HepG2 (cell line): ENCODE measurements around the gene SLC2A8. TPM values are rescaled to one million over a fixed set of nuclear protein-coding genes. Genes with fewer than 3 reads are reported as not detected.

Experiments
- ADNP ChIP-seq: sonication (generic); formaldehyde crosslinking; IDR thresholded peaks from 2 replicates; pipeline ENCODE4 v1.4.0; 2020; ENCODE audit warnings: missing genetic modification reagents
- DNMT3B ChIP-seq: conservative IDR thresholded peaks from 2 replicates; pipeline ENCODE4 v1.6.1; 2016; ENCODE audit warnings: missing biosample characterization, control low read depth
- EP300 ChIP-seq, 3 experiments: sonication (generic) in 1 of 3; formaldehyde crosslinking in 1 of 3; IDR thresholded peaks; 2 replicates each; pipeline versions ENCODE4 v1.5.1 to v1.6.1; 2011 to 2020; ENCODE audit warnings: low read depth in 2 of 3, low read length in 2 of 3, borderline replicate concordance in 1 of 3, improper control_type of control experiment in 1 of 3, mild to moderate bottlenecking in 1 of 3, missing genetic modification reagents in 1 of 3, moderate library complexity in 1 of 3
- HDAC2 ChIP-seq: sonication (generic); formaldehyde crosslinking; IDR thresholded peaks from 2 replicates; pipeline ENCODE4 v1.4.0; 2020; ENCODE audit warnings: missing genetic modification reagents
- JUN ChIP-seq: sonication (generic); formaldehyde crosslinking; IDR thresholded peaks from 2 replicates; pipeline ENCODE4 v1.4.0; 2020; ENCODE audit warnings: mild to moderate bottlenecking, missing genetic modification reagents
- KAT2B ChIP-seq: fragments of 150-350 bp; IDR thresholded peaks from 2 replicates; pipeline ENCODE4 v1.6.1; 2014; ENCODE audit warnings: low read depth, low read length, borderline replicate concordance
- KDM6A ChIP-seq: IDR thresholded peaks from 2 replicates; pipeline ENCODE4 v1.6.1; 2016; ENCODE audit warnings: low read depth
- NR2F2 ChIP-seq: IDR thresholded peaks from 2 replicates; pipeline ENCODE4 v1.6.1; 2012; ENCODE audit warnings: low read depth, inconsistent platforms, borderline replicate concordance
- PCBP1 ChIP-seq: fragments of 200-400 bp; formaldehyde crosslinking; IDR thresholded peaks from 2 replicates; pipeline ENCODE4 v1.6.1; 2017; ENCODE audit warnings: mild to moderate bottlenecking, low read depth, low read length, borderline replicate concordance
- PHB2 ChIP-seq: fragments of 450-650 bp; IDR thresholded peaks from 2 replicates; pipeline ENCODE4 v1.6.1; 2018; ENCODE audit not compliant: partially characterized antibody
- PITX1 ChIP-seq: sonication (generic); formaldehyde crosslinking; IDR thresholded peaks from 2 replicates; pipeline ENCODE4 v1.5.1; 2020; ENCODE audit warnings: mild to moderate bottlenecking, missing genetic modification reagents
- SP5 ChIP-seq: IDR thresholded peaks from 2 replicates; pipeline ENCODE4 v1.6.1; 2016; ENCODE audit warnings: low read depth, borderline replicate concordance
- TAF1 ChIP-seq: sonication (generic); formaldehyde crosslinking; IDR thresholded peaks from 2 replicates; pipeline ENCODE4 v1.4.0; 2020; ENCODE audit warnings: missing genetic modification reagents
- TCF7L2 ChIP-seq: IDR thresholded peaks from 2 replicates; pipeline ENCODE4 v1.6.1; 2011; ENCODE audit warnings: mild to moderate bottlenecking, low read depth, low read length, moderate library complexity
- USF2 ChIP-seq, 2 experiments: sonication (generic) in 1 of 2; formaldehyde crosslinking in 1 of 2; IDR thresholded peaks; 2 replicates each; pipeline versions ENCODE4 v1.5.1 to v1.6.1; 2011 to 2020; ENCODE audit warnings: borderline replicate concordance in 1 of 2, low read depth in 1 of 2, low read length in 1 of 2, mild to moderate bottlenecking in 1 of 2, missing genetic modification reagents in 1 of 2, moderate library complexity in 1 of 2
- ZBTB10 ChIP-seq: sonication (generic); formaldehyde crosslinking; IDR thresholded peaks from 2 replicates; pipeline ENCODE4 v1.4.0; 2020; ENCODE audit warnings: missing genetic modification reagents, borderline replicate concordance
- ZMYM4 ChIP-seq: sonication (generic); formaldehyde crosslinking; IDR thresholded peaks from 2 replicates; pipeline ENCODE4 v1.8.1; 2023; ENCODE audit warnings: mild to moderate bottlenecking, missing genetic modification reagents
- ZNF256 ChIP-seq: sonication (generic); formaldehyde crosslinking; conservative IDR thresholded peaks from 2 replicates; pipeline ENCODE4 v1.4.0; 2020; ENCODE audit warnings: missing genetic modification reagents
- ZNF570 ChIP-seq: sonication (generic); formaldehyde crosslinking; IDR thresholded peaks from 2 replicates; pipeline ENCODE4 v1.4.0; 2020; ENCODE audit warnings: mild to moderate bottlenecking, missing genetic modification reagents, borderline replicate concordance
- ZSCAN31 ChIP-seq: sonication (generic); formaldehyde crosslinking; IDR thresholded peaks from 2 replicates; pipeline ENCODE4 v1.5.0; 2020; ENCODE audit warnings: low read depth, mild to moderate bottlenecking, missing genetic modification reagents
- polyA plus RNA-seq, 8 experiments: library from polyadenylated mRNA; depleted of rRNA in 3 of 8; stranded (reverse) in 7 of 8; unstranded in 1 of 8; fragments of >200 nt; fragmentation: Illumina TruSeq in 4 of 8; extraction: Trizol in 4 of 8; gene quantifications; 2 replicates each; pipeline versions ENCODE4 v1.2.1 to v1.2.3, GENCODE V29; 2011 to 2016; ENCODE audit warnings: low read depth in 4 of 8, missing spikeins in 1 of 8, mixed read lengths in 1 of 8; ENCODE audit not compliant: insufficient read depth in 1 of 8
- total RNA-seq, 5 experiments: library from RNA; depleted of rRNA; stranded (reverse); fragments of >200 nt; fragmentation: Illumina TruSeq; extraction: Trizol; gene quantifications; 2 replicates each; pipeline ENCODE4 v1.2.3, GENCODE V29; 2016; ENCODE audit warnings: low read depth in 1 of 5
- TF ChIP-seq, protein P1 (sequence below): sonication (generic); formaldehyde crosslinking; IDR thresholded peaks from 2 replicates; pipeline ENCODE4 v1.4.0; 2020; ENCODE audit warnings: missing genetic modification reagents, borderline replicate concordance
- TF ChIP-seq, protein P2 (sequence below): IDR thresholded peaks from 2 replicates; pipeline ENCODE4 v1.6.1; 2016; ENCODE audit warnings: missing genetic modification reagents, missing compliant biosample characterization

Gene SLC2A8
- total and polyA plus RNA-seq, 2 of the 13 experiments (the other 11 are each of a cell fraction or from before 2014, with no cell fraction given) = 22.6 to 48.6 TPM

DNA sequence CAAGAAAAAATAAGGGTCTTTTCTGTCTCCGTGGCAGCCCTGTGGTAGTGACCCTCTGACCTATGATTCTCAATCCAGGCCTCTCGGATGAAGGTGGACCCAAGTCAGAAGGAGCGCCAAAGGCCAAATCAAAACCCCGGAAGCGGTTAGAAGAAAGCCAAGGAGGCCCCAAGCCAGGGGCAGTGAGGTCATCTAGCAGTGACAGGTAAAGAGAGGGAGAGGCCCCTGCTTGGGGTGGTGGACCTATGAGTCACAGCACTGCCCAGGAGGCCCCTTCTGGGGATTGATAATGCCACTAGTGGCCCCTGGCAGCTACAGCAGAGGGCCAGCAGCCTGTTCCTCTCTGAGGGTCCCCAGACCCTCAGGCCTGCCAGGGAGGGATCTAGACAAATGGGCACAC is 6.4 kb upstream of the SLC2A8 start (continued):
- peak; percentile 79; the same call in 1 of the 2 replicates for TF ChIP-seq TCF7L2
- TF ChIP-seq, protein P1, sequence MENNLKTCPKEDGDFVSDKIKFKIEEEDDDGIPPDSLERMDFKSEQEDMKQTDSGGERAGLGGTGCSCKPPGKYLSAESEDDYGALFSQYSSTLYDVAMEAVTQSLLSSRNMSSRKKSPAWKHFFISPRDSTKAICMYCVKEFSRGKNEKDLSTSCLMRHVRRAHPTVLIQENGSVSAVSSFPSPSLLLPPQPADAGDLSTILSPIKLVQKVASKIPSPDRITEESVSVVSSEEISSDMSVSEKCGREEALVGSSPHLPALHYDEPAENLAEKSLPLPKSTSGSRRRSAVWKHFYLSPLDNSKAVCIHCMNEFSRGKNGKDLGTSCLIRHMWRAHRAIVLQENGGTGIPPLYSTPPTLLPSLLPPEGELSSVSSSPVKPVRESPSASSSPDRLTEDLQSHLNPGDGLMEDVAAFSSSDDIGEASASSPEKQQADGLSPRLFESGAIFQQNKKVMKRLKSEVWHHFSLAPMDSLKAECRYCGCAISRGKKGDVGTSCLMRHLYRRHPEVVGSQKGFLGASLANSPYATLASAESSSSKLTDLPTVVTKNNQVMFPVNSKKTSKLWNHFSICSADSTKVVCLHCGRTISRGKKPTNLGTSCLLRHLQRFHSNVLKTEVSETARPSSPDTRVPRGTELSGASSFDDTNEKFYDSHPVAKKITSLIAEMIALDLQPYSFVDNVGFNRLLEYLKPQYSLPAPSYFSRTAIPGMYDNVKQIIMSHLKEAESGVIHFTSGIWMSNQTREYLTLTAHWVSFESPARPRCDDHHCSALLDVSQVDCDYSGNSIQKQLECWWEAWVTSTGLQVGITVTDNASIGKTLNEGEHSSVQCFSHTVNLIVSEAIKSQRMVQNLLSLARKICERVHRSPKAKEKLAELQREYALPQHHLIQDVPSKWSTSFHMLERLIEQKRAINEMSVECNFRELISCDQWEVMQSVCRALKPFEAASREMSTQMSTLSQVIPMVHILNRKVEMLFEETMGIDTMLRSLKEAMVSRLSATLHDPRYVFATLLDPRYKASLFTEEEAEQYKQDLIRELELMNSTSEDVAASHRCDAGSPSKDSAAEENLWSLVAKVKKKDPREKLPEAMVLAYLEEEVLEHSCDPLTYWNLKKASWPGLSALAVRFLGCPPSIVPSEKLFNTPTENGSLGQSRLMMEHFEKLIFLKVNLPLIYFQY (CRISPR knock-in tag) = peak; percentile 67; the same call in 1 of the 2 replicates
- TF ChIP-seq USF2 (IDR thresholded peaks at IDR 0.05; ENCODE audit: low read depth, low read length) = no peak
- no peak for TF ChIP-seq USF2 (CRISPR knock-in tag; IDR thresholded peaks at IDR 0.05; ENCODE audit: borderline replicate concordance)
- TF ChIP-seq ZSCAN31 (CRISPR knock-in tag) = 0 out of 2 replicates have a peak, but pooled peaks have one; percentile 44
- no peak for TF ChIP-seq PHB2
- no peak for TF ChIP-seq TAF1 (CRISPR knock-in tag)
- TF ChIP-seq EP300 (IDR thresholded peaks at IDR 0.05; ENCODE audit: low read depth in 2 of 2, low read length in 2 of 2) = peak; percentile 86 to 97
- TF ChIP-seq EP300 (CRISPR knock-in tag; IDR thresholded peaks at IDR 0.05; ENCODE audit: borderline replicate concordance) = peak; percentile 89
- no peak for TF ChIP-seq KAT2B
- TF ChIP-seq ZBTB10 (CRISPR knock-in tag) = no peak; the same call in 1 of the 2 replicates
- TF ChIP-seq, protein P2, sequence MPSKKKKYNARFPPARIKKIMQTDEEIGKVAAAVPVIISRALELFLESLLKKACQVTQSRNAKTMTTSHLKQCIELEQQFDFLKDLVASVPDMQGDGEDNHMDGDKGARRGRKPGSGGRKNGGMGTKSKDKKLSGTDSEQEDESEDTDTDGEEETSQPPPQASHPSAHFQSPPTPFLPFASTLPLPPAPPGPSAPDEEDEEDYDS (CRISPR knock-in tag) = peak; percentile 41; the same call in 1 of the 2 replicates
- peak; percentile 88 for TF ChIP-seq HDAC2 (CRISPR knock-in tag)
- no peak for TF ChIP-seq SP5 (CRISPR knock-in tag)
- TF ChIP-seq PITX1 = peak; percentile 76
- TF ChIP-seq KDM6A = peak; percentile 95
- peak; percentile 98 for TF ChIP-seq JUN
- no peak for TF ChIP-seq ADNP (CRISPR knock-in tag)
- TF ChIP-seq PCBP1 = no peak
- TF ChIP-seq ZNF570 (CRISPR knock-in tag) = no peak
- 0 out of 2 replicates have a peak, but pooled peaks have one; percentile 78 for TF ChIP-seq DNMT3B (CRISPR knock-in tag)
- no peak for TF ChIP-seq ZNF256 (CRISPR knock-in tag)
- TF ChIP-seq ZMYM4 (CRISPR knock-in tag) = peak; percentile 71
- TF ChIP-seq NR2F2 = peak; percentile 95
